ENCODE results near the gene AP2B1.

The AP2B1 gene

DNA sequence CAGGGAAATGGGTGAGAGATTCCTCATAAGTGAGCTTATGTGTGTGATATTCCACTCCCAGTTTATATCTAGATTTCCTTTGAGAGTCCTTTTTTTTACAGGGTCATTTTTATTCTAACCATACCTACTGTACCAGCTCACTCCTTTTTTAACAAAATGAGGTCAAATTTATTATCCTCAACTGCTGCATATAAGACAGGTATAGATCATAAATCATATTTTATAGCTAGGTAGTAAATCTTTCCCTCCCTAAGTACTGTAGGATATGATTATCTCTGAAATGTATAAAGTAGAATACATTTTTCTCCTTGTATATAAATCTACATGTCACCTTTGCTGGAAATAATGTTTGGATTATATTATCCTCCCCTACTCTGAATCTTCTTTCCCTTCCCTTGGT lies 31.5 kb downstream of the AP2B1 start:
- no peak overlapping the region for H3K4me3 ChIP-seq (ENCODE audit: low read depth, low read length)
- no peak overlapping the region for H3K27ac ChIP-seq (ENCODE audit: extremely low read depth, low read depth, low read length)
- H3K4me1 ChIP-seq (ENCODE audit: control insufficient read depth, insufficient read depth, low read length) = peaks cover 9% of the 10 kb centered on the region
- TF ChIP-seq ZNF274 (IDR thresholded peaks at IDR 0.05; ENCODE audit: low read length) (no peak), ZNF274 (tag by site-specific recombination; IDR thresholded peaks at IDR 0.05; ENCODE audit: borderline replicate concordance) (no peak), ZBTB17 (tag by site-specific recombination; IDR thresholded peaks at IDR 0.05) (no peak), ZNF776 (tag by site-specific recombination; IDR thresholded peaks at IDR 0.05; ENCODE audit: borderline replicate concordance) (no peak), EGR2 (tag by site-specific recombination; IDR thresholded peaks at IDR 0.05; ENCODE audit: low read depth) (no peak), OVOL3 (tag by site-specific recombination; IDR thresholded peaks at IDR 0.05) (no peak), ZBTB20 (tag by site-specific recombination; IDR thresholded peaks at IDR 0.05) (no peak), ZFP3 (tag by site-specific recombination; IDR thresholded peaks at IDR 0.05; ENCODE audit: low read depth) (no peak)
- TF ChIP-seq, protein P1, sequence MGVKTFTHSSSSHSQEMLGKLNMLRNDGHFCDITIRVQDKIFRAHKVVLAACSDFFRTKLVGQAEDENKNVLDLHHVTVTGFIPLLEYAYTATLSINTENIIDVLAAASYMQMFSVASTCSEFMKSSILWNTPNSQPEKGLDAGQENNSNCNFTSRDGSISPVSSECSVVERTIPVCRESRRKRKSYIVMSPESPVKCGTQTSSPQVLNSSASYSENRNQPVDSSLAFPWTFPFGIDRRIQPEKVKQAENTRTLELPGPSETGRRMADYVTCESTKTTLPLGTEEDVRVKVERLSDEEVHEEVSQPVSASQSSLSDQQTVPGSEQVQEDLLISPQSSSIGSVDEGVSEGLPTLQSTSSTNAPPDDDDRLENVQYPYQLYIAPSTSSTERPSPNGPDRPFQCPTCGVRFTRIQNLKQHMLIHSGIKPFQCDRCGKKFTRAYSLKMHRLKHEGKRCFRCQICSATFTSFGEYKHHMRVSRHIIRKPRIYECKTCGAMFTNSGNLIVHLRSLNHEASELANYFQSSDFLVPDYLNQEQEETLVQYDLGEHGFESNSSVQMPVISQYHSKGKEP (tag by site-specific recombination; IDR thresholded peaks at IDR 0.05) = no peak
- TF ChIP-seq, protein P2, sequence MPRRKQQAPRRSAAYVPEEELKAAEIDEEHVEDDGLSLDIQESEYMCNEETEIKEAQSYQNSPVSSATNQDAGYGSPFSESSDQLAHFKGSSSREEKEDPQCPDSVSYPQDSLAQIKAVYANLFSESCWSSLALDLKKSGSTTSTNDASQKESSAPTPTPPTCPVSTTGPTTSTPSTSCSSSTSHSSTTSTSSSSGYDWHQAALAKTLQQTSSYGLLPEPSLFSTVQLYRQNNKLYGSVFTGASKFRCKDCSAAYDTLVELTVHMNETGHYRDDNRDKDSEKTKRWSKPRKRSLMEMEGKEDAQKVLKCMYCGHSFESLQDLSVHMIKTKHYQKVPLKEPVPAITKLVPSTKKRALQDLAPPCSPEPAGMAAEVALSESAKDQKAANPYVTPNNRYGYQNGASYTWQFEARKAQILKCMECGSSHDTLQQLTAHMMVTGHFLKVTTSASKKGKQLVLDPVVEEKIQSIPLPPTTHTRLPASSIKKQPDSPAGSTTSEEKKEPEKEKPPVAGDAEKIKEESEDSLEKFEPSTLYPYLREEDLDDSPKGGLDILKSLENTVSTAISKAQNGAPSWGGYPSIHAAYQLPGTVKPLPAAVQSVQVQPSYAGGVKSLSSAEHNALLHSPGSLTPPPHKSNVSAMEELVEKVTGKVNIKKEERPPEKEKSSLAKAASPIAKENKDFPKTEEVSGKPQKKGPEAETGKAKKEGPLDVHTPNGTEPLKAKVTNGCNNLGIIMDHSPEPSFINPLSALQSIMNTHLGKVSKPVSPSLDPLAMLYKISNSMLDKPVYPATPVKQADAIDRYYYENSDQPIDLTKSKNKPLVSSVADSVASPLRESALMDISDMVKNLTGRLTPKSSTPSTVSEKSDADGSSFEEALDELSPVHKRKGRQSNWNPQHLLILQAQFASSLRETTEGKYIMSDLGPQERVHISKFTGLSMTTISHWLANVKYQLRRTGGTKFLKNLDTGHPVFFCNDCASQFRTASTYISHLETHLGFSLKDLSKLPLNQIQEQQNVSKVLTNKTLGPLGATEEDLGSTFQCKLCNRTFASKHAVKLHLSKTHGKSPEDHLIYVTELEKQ (tag by site-specific recombination; IDR thresholded peaks at IDR 0.05; ENCODE audit: borderline replicate concordance) = no peak
- H3K36me3 ChIP-seq (ENCODE audit: control insufficient read depth in 2 of 2, insufficient read depth in 1 of 2, low read length in 2 of 2) = peaks cover 15 to 27% of the 10 kb centered on the region in 2 experiments
- no peaks in the 10 kb centered on the region for H3K9me3 ChIP-seq (ENCODE audit: control insufficient read depth, insufficient read depth, low read depth, low read length)
- ChIA-PET POLR2A (no interaction called here), CTCF (interaction anchor here (0.6 to 3.1 kb wide), 3 partner anchors 20 to 187 kb away, joined by 3 to 24 read pairs (median 4); no protein-coding TSS in a partner anchor)

DNA sequence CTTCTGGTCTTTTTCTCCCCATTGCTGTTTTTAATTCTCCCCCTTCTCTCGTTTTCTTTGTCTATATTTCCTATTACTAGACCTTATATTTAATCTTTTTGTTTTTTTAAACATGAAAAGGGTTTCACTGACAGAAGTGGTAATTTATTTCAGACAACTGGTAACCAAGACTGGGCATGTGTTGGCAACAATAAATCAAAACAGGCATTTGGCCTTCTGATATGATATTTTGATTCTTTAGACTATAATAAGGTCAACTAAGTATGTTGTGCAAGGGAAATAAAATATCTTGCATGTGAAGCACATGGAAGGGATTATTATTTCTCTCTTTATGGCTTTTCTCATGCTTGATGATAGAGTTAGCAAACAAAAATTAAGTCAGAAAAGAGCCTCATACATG lies 34.6 kb downstream of the AP2B1 start:
- ChIA-PET POLR2A (no interaction called here), CTCF (interaction anchor here (0.8 to 3.0 kb wide), 4 partner anchors 9 to 126 kb away, joined by 3 to 21 read pairs (median 4); no protein-coding TSS in a partner anchor)
- Histone ChIP-seq H3K36me3 (ENCODE audit: control insufficient read depth in 2 of 2, insufficient read depth in 1 of 2, low read length in 2 of 2) (peaks cover 28 to 42% of the 10 kb centered on the region in 2 experiments), H3K4me3 (ENCODE audit: low read depth, low read length) (no peak overlapping the region), H3K27ac (ENCODE audit: extremely low read depth, low read depth, low read length) (no peak overlapping the region), H3K4me1 (ENCODE audit: control insufficient read depth, insufficient read depth, low read length) (peaks cover 9% of the 10 kb centered on the region), H3K9me3 (ENCODE audit: control insufficient read depth, insufficient read depth, low read depth, low read length) (no peaks in the 10 kb centered on the region)
- TF ChIP-seq ZNF132 (tag by site-specific recombination; IDR thresholded peaks at IDR 0.05; ENCODE audit: borderline replicate concordance) (no peak), ZSCAN30 (tag by site-specific recombination; IDR thresholded peaks at IDR 0.05) (no peak), ZNF19 (tag by site-specific recombination; IDR thresholded peaks at IDR 0.05; ENCODE audit: low read depth) (no peak), ZNF354C (tag by site-specific recombination; IDR thresholded peaks at IDR 0.05; ENCODE audit: borderline replicate concordance, low read depth) (no peak), ZNF830 (tag by site-specific recombination; IDR thresholded peaks at IDR 0.05; ENCODE audit: low read depth) (no peak), ZNF558 (tag by site-specific recombination; IDR thresholded peaks at IDR 0.05) (no peak), ZBTB1 (tag by site-specific recombination; IDR thresholded peaks at IDR 0.05) (no peak)
- TF ChIP-seq, protein P3, sequence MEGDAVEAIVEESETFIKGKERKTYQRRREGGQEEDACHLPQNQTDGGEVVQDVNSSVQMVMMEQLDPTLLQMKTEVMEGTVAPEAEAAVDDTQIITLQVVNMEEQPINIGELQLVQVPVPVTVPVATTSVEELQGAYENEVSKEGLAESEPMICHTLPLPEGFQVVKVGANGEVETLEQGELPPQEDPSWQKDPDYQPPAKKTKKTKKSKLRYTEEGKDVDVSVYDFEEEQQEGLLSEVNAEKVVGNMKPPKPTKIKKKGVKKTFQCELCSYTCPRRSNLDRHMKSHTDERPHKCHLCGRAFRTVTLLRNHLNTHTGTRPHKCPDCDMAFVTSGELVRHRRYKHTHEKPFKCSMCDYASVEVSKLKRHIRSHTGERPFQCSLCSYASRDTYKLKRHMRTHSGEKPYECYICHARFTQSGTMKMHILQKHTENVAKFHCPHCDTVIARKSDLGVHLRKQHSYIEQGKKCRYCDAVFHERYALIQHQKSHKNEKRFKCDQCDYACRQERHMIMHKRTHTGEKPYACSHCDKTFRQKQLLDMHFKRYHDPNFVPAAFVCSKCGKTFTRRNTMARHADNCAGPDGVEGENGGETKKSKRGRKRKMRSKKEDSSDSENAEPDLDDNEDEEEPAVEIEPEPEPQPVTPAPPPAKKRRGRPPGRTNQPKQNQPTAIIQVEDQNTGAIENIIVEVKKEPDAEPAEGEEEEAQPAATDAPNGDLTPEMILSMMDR (tag by site-specific recombination; IDR thresholded peaks at IDR 0.05) = no peak
- TF ChIP-seq, protein P4, sequence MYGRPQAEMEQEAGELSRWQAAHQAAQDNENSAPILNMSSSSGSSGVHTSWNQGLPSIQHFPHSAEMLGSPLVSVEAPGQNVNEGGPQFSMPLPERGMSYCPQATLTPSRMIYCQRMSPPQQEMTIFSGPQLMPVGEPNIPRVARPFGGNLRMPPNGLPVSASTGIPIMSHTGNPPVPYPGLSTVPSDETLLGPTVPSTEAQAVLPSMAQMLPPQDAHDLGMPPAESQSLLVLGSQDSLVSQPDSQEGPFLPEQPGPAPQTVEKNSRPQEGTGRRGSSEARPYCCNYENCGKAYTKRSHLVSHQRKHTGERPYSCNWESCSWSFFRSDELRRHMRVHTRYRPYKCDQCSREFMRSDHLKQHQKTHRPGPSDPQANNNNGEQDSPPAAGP (tag by site-specific recombination; IDR thresholded peaks at IDR 0.05) = no peak
